D721Med (cell line): ENCODE results near the gene LDLR.
"Not testable (repeated sequence)": the region's sequence is repeated elsewhere in the genome, so short reads cannot be mapped to it uniquely, and the experiment has no call there.

Source experiments
- DNase-seq: peaks from one replicate; pipeline ENCODE4 v3.0.0; 2011; ENCODE audit warnings: low spot score; ENCODE audit not compliant: insufficient read length
- FAIRE-seq: peaks from 2 replicates; lab custom pipeline; 2011; peaks lifted over from hg19 to GRCh38; lab: Jason Lieb, UNC
- TF ChIP-seq, protein P1 (sequence below): IDR thresholded peaks from 2 replicates; pipeline ENCODE4 v1.5.1; 2012; ENCODE audit warnings: mild to moderate bottlenecking, control low read depth; ENCODE audit not compliant: insufficient read depth; ENCODE audit errors: missing control alignments

The LDLR gene

DNA sequence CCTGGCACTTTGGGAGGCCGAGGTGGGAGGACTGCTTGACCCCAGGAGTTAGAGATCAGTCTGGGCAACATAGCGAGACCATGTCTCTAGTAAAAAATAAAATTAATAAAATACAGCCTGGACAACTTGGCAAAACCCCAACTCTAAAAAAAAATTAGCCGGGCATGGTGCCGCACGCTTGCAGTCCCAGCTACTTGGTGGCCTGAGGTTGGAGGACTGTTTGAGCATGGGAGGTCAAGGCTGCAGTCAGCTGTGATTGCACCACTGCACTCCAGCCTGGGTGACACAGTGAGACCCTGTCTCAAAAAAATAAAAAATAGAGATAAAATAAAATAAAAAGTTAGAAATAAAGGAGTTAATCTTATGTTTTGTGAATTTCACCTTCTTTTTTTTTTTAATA lies 81.9 kb downstream of the LDLR start:
- TF ChIP-seq, protein P1, sequence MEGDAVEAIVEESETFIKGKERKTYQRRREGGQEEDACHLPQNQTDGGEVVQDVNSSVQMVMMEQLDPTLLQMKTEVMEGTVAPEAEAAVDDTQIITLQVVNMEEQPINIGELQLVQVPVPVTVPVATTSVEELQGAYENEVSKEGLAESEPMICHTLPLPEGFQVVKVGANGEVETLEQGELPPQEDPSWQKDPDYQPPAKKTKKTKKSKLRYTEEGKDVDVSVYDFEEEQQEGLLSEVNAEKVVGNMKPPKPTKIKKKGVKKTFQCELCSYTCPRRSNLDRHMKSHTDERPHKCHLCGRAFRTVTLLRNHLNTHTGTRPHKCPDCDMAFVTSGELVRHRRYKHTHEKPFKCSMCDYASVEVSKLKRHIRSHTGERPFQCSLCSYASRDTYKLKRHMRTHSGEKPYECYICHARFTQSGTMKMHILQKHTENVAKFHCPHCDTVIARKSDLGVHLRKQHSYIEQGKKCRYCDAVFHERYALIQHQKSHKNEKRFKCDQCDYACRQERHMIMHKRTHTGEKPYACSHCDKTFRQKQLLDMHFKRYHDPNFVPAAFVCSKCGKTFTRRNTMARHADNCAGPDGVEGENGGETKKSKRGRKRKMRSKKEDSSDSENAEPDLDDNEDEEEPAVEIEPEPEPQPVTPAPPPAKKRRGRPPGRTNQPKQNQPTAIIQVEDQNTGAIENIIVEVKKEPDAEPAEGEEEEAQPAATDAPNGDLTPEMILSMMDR, result no peak
- DNase-seq (no peak), FAIRE-seq (no peak)

- TF ChIP-seq, protein P1, result no peak
- no peak for DNase-seq
- FAIRE-seq, result no peak
Measured at GRCh38 chr19:11172576-11172975, 83.3 kb downstream of the LDLR start.

DNA sequence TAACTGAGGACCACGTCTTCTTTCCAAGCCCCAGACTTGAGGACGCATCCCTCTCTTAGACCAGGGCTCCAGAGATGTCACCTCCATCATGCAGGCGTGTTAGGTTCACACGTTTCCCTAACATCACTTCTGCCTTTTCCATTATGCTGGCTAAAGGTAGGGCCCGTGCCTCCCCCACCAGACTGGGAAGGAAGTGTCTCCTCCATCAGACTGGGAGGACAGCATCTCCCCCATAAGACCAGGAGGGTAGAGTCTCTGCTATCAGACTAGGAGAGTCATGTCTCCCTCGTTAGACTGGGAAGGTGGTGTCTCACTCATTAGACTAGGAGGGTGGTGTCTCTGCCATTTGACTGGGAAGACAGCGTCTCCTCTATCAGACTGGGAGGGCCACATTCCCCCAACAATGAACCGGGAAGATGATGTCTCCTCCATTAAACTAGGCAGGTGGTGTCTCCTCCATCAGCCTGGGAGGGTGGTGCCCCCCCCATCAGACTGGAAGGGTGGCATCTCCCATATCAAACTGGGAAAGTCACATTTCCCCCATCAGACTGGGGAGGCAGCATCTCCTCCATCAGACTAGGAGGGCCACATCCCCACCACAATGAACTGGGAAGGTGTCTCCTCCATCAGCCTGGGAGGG lies 84.4 kb downstream of the LDLR start:
- TF ChIP-seq, protein P1, result no peak
- no peak for FAIRE-seq
- no peak for DNase-seq

GRCh38 chr19:11174336-11174735 lies 85.1 kb downstream of the LDLR start:
- FAIRE-seq (no peak), DNase-seq (no peak)
- TF ChIP-seq, protein P1, result no peak

DNA sequence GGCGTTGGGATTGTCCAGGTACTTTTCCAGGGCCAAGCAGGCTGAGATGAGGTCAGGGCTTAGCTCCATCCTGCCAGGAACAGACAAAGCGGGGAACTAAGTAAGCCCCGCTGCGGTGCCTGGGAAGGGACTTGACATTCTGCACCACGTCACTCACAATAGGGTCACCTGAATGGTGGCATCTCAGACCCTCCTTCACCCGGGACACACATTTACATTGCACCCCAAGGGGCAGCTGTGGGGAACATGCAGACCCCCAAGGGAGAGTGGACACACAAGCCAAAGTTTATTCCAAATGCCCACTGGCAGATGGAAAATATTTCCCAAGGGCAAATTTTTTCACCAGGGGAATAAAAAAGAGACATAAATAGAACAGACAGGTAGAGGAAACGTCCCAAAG lies 86.7 kb downstream of the LDLR start:
- TF ChIP-seq, protein P1, result no peak
- FAIRE-seq (no peak), DNase-seq (no peak)

DNA sequence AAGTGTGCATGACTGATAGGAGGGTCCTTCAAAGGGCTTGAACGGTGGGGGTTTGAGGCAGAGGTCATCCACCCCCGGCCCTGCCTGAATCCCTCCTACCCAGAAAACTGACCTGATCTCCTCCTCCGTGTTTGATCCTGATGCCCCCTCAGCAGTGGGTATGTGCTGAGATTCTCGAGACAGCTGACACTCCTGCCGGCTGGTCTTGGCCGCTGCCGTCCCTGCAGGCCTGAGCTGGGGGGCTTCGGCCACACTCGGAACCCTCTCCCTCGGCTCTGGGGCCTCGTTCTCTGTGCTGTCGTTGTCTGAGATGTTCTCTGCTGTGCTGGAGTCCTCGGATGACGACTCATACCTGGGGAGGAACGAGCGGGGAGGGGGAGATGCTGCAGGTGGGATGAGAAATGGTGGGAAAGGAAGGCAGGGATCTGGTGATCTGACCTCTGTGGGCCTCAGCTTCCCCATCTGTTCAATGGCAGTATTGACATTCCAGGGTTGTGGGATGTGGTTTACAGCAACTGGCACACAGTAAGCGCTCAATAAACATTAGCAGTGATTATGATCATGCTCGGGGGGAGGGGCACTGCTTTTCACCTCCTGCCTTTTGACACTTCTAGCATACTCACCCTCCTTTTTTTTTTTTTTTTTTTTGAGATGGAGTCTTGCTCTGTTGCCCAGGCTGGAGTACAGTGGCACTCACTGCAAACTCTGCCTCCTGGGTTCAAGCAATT lies 87.4 kb downstream of the LDLR start:
- TF ChIP-seq, protein P1, result no peak
- DNase-seq (no peak), FAIRE-seq (no peak)

GRCh38 chr19:11177592-11177991 lies 88.3 kb downstream of the LDLR start:
- TF ChIP-seq, protein P1, result no peak
- no peak for FAIRE-seq
- no peak for DNase-seq

GRCh38 chr19:11179145-11179465 lies 89.8 kb downstream of the LDLR start:
- not testable (repeated sequence) for FAIRE-seq, DNase-seq
